ENCODE data around the gene EOLA2.

DNA sequence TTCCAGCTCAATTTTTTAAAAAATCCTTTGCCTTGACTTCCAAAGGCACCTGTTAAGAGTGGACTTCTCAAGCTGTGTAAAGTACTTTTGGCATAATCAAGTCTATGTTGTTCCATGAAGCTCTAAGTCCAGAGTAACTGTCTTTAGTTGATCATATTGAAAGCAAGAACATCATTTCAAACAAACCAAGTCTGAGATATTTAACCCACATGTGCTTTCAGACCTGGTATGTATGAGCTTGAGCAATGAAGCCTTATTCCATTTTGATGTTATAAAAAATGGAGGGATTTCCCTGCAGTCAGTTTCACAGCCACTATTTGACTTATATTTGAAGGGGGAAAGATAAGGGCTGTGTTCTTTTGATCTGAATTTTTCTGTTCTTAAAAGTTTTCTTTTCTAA lies 23.7 kb upstream of the EOLA2 start:
- TF ChIP-seq, protein P1, sequence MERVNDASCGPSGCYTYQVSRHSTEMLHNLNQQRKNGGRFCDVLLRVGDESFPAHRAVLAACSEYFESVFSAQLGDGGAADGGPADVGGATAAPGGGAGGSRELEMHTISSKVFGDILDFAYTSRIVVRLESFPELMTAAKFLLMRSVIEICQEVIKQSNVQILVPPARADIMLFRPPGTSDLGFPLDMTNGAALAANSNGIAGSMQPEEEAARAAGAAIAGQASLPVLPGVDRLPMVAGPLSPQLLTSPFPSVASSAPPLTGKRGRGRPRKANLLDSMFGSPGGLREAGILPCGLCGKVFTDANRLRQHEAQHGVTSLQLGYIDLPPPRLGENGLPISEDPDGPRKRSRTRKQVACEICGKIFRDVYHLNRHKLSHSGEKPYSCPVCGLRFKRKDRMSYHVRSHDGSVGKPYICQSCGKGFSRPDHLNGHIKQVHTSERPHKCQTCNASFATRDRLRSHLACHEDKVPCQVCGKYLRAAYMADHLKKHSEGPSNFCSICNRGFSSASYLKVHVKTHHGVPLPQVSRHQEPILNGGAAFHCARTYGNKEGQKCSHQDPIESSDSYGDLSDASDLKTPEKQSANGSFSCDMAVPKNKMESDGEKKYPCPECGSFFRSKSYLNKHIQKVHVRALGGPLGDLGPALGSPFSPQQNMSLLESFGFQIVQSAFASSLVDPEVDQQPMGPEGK (CRISPR knock-in tag; IDR thresholded peaks at IDR 0.05; ENCODE audit: borderline replicate concordance): no peak
- TF ChIP-seq, protein P2, sequence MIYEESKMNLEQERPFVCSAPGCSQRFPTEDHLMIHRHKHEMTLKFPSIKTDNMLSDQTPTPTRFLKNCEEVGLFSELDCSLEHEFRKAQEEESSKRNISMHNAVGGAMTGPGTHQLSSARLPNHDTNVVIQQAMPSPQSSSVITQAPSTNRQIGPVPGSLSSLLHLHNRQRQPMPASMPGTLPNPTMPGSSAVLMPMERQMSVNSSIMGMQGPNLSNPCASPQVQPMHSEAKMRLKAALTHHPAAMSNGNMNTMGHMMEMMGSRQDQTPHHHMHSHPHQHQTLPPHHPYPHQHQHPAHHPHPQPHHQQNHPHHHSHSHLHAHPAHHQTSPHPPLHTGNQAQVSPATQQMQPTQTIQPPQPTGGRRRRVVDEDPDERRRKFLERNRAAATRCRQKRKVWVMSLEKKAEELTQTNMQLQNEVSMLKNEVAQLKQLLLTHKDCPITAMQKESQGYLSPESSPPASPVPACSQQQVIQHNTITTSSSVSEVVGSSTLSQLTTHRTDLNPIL (CRISPR knock-in tag; IDR thresholded peaks at IDR 0.05; ENCODE audit: low read depth): no peak
- TF ChIP-seq ZNF565 (CRISPR knock-in tag; conservative IDR thresholded peaks at IDR 0.05; ENCODE audit: low read depth) (no peak), ISL1 (CRISPR knock-in tag; IDR thresholded peaks at IDR 0.05) (no peak), SNAI2 (CRISPR knock-in tag; IDR thresholded peaks at IDR 0.05) (no peak), ZC3H10 (CRISPR knock-in tag; IDR thresholded peaks at IDR 0.05) (no peak), CSDC2 (CRISPR knock-in tag; IDR thresholded peaks at IDR 0.05) (no peak), PPARA (CRISPR knock-in tag; IDR thresholded peaks at IDR 0.05; ENCODE audit: borderline replicate concordance) (no peak), RARB (CRISPR knock-in tag; IDR thresholded peaks at IDR 0.05) (no peak)

All from SK-N-SH treated with all-trans-retinoic acid at 6 μM for 48 hours (cell line).